ENCODE measurements around the gene CRHR1.

DNA sequence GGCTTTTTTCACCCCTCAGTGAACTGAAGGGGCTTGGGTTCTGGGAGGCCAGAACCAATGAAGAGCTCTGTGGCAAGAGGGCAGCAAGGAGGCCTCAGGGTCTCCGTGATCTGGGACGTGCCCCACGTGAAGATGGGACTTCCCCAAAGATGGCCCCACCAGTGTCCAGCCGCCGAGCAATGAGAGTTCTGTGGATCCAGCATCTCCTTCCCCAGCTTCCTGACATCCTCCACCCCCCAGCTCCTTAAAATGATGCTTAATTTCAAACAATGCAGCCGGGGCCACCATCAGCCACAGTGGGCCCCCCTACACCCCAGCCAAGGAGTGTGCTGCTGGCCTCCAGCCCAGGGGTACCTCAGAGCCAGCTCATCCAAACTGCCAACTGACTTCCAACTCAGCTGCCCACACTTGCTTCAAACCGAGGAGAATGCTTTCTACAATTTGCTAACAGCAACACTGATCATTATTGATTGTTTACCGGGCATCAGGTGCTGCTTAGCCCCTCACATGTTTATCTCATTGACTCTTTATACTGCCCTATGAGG, 54.7 kb downstream of the CRHR1 start:
- TF ChIP-seq, protein P1, sequence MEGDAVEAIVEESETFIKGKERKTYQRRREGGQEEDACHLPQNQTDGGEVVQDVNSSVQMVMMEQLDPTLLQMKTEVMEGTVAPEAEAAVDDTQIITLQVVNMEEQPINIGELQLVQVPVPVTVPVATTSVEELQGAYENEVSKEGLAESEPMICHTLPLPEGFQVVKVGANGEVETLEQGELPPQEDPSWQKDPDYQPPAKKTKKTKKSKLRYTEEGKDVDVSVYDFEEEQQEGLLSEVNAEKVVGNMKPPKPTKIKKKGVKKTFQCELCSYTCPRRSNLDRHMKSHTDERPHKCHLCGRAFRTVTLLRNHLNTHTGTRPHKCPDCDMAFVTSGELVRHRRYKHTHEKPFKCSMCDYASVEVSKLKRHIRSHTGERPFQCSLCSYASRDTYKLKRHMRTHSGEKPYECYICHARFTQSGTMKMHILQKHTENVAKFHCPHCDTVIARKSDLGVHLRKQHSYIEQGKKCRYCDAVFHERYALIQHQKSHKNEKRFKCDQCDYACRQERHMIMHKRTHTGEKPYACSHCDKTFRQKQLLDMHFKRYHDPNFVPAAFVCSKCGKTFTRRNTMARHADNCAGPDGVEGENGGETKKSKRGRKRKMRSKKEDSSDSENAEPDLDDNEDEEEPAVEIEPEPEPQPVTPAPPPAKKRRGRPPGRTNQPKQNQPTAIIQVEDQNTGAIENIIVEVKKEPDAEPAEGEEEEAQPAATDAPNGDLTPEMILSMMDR (optimal IDR thresholded peaks at IDR 0.05 in 1 of 3, IDR thresholded peaks at IDR 0.05 in 1 of 3, conservative IDR thresholded peaks at IDR 0.05 in 1 of 3; ENCODE audit: extremely low read depth in 1 of 3, insufficient read depth in 2 of 3, low read length in 3 of 3) = no peak
- no peak for TF ChIP-seq EZH2 (IDR thresholded peaks at IDR 0.05; ENCODE audit: low read length)

Data from keratinocyte (primary cell).